ENCODE data around the gene PRR13.

DNA sequence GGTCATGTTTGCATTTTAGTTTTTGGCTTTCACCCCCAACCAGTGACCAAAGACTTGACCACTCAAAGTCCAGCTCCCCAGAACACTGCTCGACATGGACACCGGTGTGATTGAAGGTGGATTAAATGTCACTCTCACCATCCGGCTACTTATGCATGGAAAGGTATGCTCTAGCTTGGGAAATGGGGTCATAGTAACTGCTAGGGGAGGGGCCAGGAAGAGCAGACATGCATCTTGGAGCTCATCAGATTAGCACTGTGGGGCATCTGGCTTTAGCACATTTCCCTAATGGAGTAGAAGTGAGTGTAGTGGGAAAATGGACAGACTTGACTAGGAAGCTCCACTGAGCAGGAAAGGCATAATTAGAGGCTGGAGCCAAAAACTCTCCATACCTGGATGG lies 13.2 kb downstream of the PRR13 start:
- no peak for TF ChIP-seq EZH2 (IDR thresholded peaks at IDR 0.05; ENCODE audit: insufficient read depth, poor library complexity, severe bottlenecking)
- no peak for TF ChIP-seq EZH2phosphoT487 (IDR thresholded peaks at IDR 0.05; ENCODE audit: insufficient read depth, low read depth)

Data from GM23248 (cell line).